SK-N-MC (cell line): ENCODE results near the gene TTBK1.

ENCODE experiments used
- DNase-seq: peaks from one replicate; pipeline ENCODE4 v3.0.0-alpha.2; 2011; ENCODE audit warnings: low read depth, low spot score
- H3K27ac ChIP-seq: fragments of 200-600 bp; sonication (generic); 2 replicates; pipeline ENCODE4 v1.5.1; 2016; ENCODE audit warnings: mixed run types
- H3K36me3 ChIP-seq: fragments of 200-600 bp; sonication (generic); 2 replicates; pipeline ENCODE4 v1.6.1; 2017; ENCODE audit warnings: antibody characterized with exemption, low read length, mixed read lengths; ENCODE audit not compliant: insufficient read depth
- H3K4me3 ChIP-seq: fragments of 200-600 bp; sonication (generic); 2 replicates; pipeline ENCODE4 v1.5.1; 2016
- H3K9ac ChIP-seq: fragments of 200-600 bp; sonication (generic); 2 replicates; pipeline ENCODE4 v1.8.0; 2017; ENCODE audit warnings: mixed run types, mixed read lengths; ENCODE audit not compliant: insufficient read length
- H3K9me3 ChIP-seq: fragments of 200-600 bp; sonication (generic); 2 replicates; pipeline ENCODE4 v1.6.1; 2017; ENCODE audit warnings: low read depth, mild to moderate bottlenecking, antibody characterized with exemption, low read length, moderate library complexity, mixed read lengths
- EZH2 ChIP-seq: fragments of 200-600 bp; sonication (generic); IDR thresholded peaks from one replicate; pipeline ENCODE4 v1.6.1; 2017; ENCODE audit warnings: antibody characterized with exemption
- FOXP2 ChIP-seq: optimal IDR thresholded peaks from 2 replicates; pipeline ENCODE3; 2011; ENCODE audit warnings: mild to moderate bottlenecking, moderate library complexity; ENCODE audit not compliant: insufficient read depth; ENCODE audit errors: extremely low read length, control extremely low read depth
- POLR2AphosphoS5 ChIP-seq: IDR thresholded peaks from 2 replicates; pipeline ENCODE4 v1.6.1; 2012; ENCODE audit warnings: mild to moderate bottlenecking, low read depth, low read length, borderline replicate concordance

Gene TTBK1

GRCh38 chr6:43247114-43247999 is 4.1 kb downstream of the TTBK1 start:
- Histone ChIP-seq H3K9me3 (no peaks in the 10 kb centered on the region), H3K9ac (no peak overlapping the region), H3K4me3 (peak overlapping the region; percentile 73), H3K36me3 (no peaks in the 10 kb centered on the region), H3K27ac (no peak overlapping the region)
- DNase-seq, result no peak
- no peak for TF ChIP-seq FOXP2
- no peak for TF ChIP-seq POLR2AphosphoS5
- no peak for TF ChIP-seq EZH2

GRCh38 chr6:43248101-43248500 is 4.8 kb downstream of the TTBK1 start:
- TF ChIP-seq EZH2 (no peak), POLR2AphosphoS5 (no peak), FOXP2 (no peak)
- H3K27ac ChIP-seq, result no peak overlapping the region
- no peak overlapping the region for H3K9ac ChIP-seq
- DNase-seq, result no peak
- H3K9me3 ChIP-seq, result no peaks in the 10 kb centered on the region
- H3K4me3 ChIP-seq, result no peak overlapping the region
- H3K36me3 ChIP-seq, result no peaks in the 10 kb centered on the region

- Histone ChIP-seq H3K36me3 (no peaks in the 10 kb centered on the region), H3K9me3 (no peaks in the 10 kb centered on the region), H3K27ac (no peak overlapping the region), H3K9ac (no peak overlapping the region), H3K4me3 (no peak overlapping the region)
- TF ChIP-seq FOXP2, result no peak
- no peak for DNase-seq
Measured at GRCh38 chr6:43248791-43249190, 5.5 kb downstream of the TTBK1 start.

- no peak overlapping the region for H3K27ac ChIP-seq
- H3K9ac ChIP-seq, result no peak overlapping the region
- DNase-seq, result no peak
- no peaks in the 10 kb centered on the region for H3K36me3 ChIP-seq
- no peaks in the 10 kb centered on the region for H3K9me3 ChIP-seq
- no peak for TF ChIP-seq POLR2AphosphoS5
- no peak for TF ChIP-seq EZH2
- TF ChIP-seq FOXP2, result no peak
- H3K4me3 ChIP-seq, result no peak overlapping the region
Measured at GRCh38 chr6:43250992-43251373, 7.7 kb downstream of the TTBK1 start.

GRCh38 chr6:43253401-43253800 is 10.1 kb downstream of the TTBK1 start:
- no peak overlapping the region for H3K4me3 ChIP-seq
- no peak for TF ChIP-seq POLR2AphosphoS5
- TF ChIP-seq FOXP2, result no peak
- no peak for TF ChIP-seq EZH2
- no peak overlapping the region for H3K27ac ChIP-seq
- H3K9ac ChIP-seq, result no peak overlapping the region
- no peak for DNase-seq
- H3K9me3 ChIP-seq, result no peaks in the 10 kb centered on the region
- no peaks in the 10 kb centered on the region for H3K36me3 ChIP-seq

- Histone ChIP-seq H3K27ac (no peak overlapping the region), H3K9ac (no peak overlapping the region), H3K9me3 (no peaks in the 10 kb centered on the region), H3K36me3 (no peaks in the 10 kb centered on the region), H3K4me3 (no peak overlapping the region)
- TF ChIP-seq EZH2 (no peak), FOXP2 (no peak), POLR2AphosphoS5 (no peak)
- DNase-seq, result no peak
Measured at GRCh38 chr6:43254138-43254817, 11.0 kb downstream of the TTBK1 start.

- no peak for DNase-seq
- H3K9ac ChIP-seq, result no peak overlapping the region
- H3K9me3 ChIP-seq, result no peaks in the 10 kb centered on the region
- no peak overlapping the region for H3K4me3 ChIP-seq
- TF ChIP-seq FOXP2 (no peak), POLR2AphosphoS5 (no peak), EZH2 (no peak)
- H3K36me3 ChIP-seq, result no peaks in the 10 kb centered on the region
- no peak overlapping the region for H3K27ac ChIP-seq
Measured at GRCh38 chr6:43254846-43255245, 11.6 kb downstream of the TTBK1 start.

- Histone ChIP-seq H3K36me3 (no peaks in the 10 kb centered on the region), H3K9me3 (no peaks in the 10 kb centered on the region), H3K9ac (no peak overlapping the region), H3K4me3 (no peak overlapping the region), H3K27ac (no peak overlapping the region)
- no peak for DNase-seq
- TF ChIP-seq FOXP2, result no peak
- TF ChIP-seq EZH2, result no peak
- no peak for TF ChIP-seq POLR2AphosphoS5
Measured at GRCh38 chr6:43255408-43256054, 12.2 kb downstream of the TTBK1 start.
